ENCODE results near the gene GNPDA1. TPM values are rescaled to one million over a fixed set of nuclear protein-coding genes. Genes with fewer than 3 reads are reported as not detected.

The GNPDA1 gene
- polyA plus RNA-seq, 1 of the 3 experiments (the other 2 are of a cell fraction): 23.9 TPM

DNA sequence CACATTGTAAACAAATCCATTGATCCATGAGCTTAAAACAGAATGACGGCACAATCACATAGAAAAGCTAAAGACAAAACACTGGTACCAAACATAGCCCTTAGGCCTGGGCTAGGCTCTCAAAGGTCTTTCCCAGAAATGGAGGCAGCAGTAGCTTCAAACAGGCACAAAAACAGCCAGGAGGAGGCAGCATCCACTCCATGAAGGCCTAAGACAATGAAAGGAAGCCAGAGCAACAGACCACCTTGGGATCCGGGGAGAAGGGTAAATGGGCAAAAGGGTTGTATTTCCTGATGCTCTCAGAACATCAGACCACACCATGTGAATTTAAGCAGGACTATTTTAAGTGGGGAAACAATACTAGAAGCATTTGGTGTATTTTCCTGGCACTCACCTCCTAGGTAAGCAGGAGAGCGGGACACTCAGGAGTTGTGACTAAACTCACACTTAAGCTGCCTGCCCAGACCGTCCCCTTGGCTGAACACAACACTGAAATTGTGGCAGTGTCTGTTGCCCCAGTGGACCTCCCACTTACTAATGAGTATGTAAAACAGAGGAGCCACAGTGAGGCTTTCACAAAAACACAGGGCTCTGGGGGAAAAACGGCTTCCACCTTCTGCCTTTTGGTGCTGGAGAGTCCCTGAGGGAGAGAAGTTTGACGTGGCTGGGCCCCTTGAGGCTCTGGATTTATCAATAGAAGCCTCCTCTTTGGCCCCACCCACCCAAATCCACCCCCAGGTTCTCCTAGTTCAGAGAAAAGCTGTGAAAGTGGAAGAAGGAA, 11.9 kb downstream of the GNPDA1 start:
- Histone ChIP-seq H3K9me2 (no peaks in the 10 kb centered on the region), H4K20me1 (ENCODE audit: insufficient read depth) (no peaks in the 10 kb centered on the region), H3K36me3 (replicated peaks in 1 of 2; ENCODE audit: control insufficient read depth in 1 of 2, insufficient read depth in 2 of 2, low read length in 1 of 2) (peaks cover 33 to 64% of the 10 kb centered on the region in 2 experiments), H3K79me2 (ENCODE audit: insufficient read depth) (no peaks in the 10 kb centered on the region), H2AFZ (ENCODE audit: low read depth) (no peak overlapping the region), H3K9me3 (no peaks in the 10 kb centered on the region), H3K27me3 (ENCODE audit: insufficient read depth) (no peaks in the 10 kb centered on the region), H3F3A (replicated peaks; ENCODE audit: insufficient read depth) (peaks cover 7% of the 10 kb centered on the region), H3K27ac (ENCODE audit: low read depth in 2 of 2, low read length in 1 of 2) (peak overlapping the region in 1 of 2 experiments; percentile 20; a peak in 1 of 4 replicates), H3K4me3 (ENCODE audit: low read depth in 2 of 2, low read length in 1 of 2) (no peak overlapping the region), H3K9ac (no peak overlapping the region), H3K4me1 (ENCODE audit: control insufficient read depth in 1 of 2, insufficient read depth in 2 of 2, low read depth in 1 of 2, low read length in 1 of 2) (peaks cover 0 to 4% of the 10 kb centered on the region in 2 experiments; a peak in 1 of 4 replicates), H3K4me2 (no peak overlapping the region)
- no peak for DNase-seq
- CTCF ChIA-PET: interaction anchor here (0.7 to 3.7 kb wide), 8 partner anchors 9 to 146 kb away, joined by 3 to 34 read pairs (median 4); partner anchors contain the start of gene GNPDA1
- no peak for TF ChIP-seq TCF12 (IDR thresholded peaks at IDR 0.05)
- TF ChIP-seq, protein P1, sequence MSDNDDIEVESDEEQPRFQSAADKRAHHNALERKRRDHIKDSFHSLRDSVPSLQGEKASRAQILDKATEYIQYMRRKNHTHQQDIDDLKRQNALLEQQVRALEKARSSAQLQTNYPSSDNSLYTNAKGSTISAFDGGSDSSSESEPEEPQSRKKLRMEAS (IDR thresholded peaks at IDR 0.05; ENCODE audit: low read depth): no peak
- TF ChIP-seq, protein P2, sequence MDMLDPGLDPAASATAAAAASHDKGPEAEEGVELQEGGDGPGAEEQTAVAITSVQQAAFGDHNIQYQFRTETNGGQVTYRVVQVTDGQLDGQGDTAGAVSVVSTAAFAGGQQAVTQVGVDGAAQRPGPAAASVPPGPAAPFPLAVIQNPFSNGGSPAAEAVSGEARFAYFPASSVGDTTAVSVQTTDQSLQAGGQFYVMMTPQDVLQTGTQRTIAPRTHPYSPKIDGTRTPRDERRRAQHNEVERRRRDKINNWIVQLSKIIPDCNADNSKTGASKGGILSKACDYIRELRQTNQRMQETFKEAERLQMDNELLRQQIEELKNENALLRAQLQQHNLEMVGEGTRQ (IDR thresholded peaks at IDR 0.05; ENCODE audit: borderline replicate concordance, low read depth, low read length): no peak
- TF ChIP-seq RFX5 (IDR thresholded peaks at IDR 0.05; ENCODE audit: low read length): no peak
- TF ChIP-seq FOSL2 (IDR thresholded peaks at IDR 0.05; ENCODE audit: borderline replicate concordance, low read depth): no peak
- peak; percentile 43 for TF ChIP-seq RAD21 (IDR thresholded peaks at IDR 0.05; ENCODE audit: low read length)
- TF ChIP-seq RCOR1 (IDR thresholded peaks at IDR 0.05; ENCODE audit: low read length): no peak
- no peak for TF ChIP-seq PBX3 (IDR thresholded peaks at IDR 0.05)
- peak; percentile 50 for TF ChIP-seq CTCF (IDR thresholded peaks at IDR 0.05)
- 86% methylated on average over 6 of the region's 6 CpGs for WGBS (ENCODE audit: low lambda C conversion rate)
- POLR2A ChIA-PET: no interaction called here

DNA sequence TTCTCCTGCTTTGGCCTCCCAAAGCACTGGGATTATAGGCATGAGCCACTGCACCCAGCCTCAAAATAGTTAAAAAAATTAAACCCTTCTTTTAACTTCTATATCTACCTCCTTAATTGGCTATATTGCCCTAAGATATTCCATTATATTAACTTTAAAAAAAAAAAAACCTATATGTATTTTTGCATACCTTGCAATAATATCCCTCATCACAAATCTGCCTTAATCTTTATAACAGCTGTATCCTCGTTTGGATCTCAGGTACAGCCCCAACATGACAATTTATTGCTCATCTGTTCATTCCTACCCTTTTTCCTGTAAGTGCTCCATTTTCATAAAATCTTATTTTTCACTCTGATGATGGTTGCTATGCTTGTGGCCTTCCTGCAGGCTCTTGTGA, 12.7 kb downstream of the GNPDA1 start:
- Histone ChIP-seq H3K4me3 (ENCODE audit: low read depth in 2 of 2, low read length in 1 of 2) (no peak overlapping the region), H3K4me1 (ENCODE audit: control insufficient read depth in 1 of 2, insufficient read depth in 2 of 2, low read depth in 1 of 2, low read length in 1 of 2) (peaks cover 0 to 4% of the 10 kb centered on the region in 2 experiments; a peak in 1 of 4 replicates), H3K27me3 (ENCODE audit: insufficient read depth) (no peaks in the 10 kb centered on the region), H3K9me3 (no peaks in the 10 kb centered on the region), H3F3A (replicated peaks; ENCODE audit: insufficient read depth) (peaks cover 7% of the 10 kb centered on the region), H3K36me3 (replicated peaks in 1 of 2; ENCODE audit: control insufficient read depth in 1 of 2, insufficient read depth in 2 of 2, low read length in 1 of 2) (peaks cover 33 to 61% of the 10 kb centered on the region in 2 experiments), H2AFZ (ENCODE audit: low read depth) (no peak overlapping the region), H3K9me2 (no peaks in the 10 kb centered on the region), H3K4me2 (no peak overlapping the region), H4K20me1 (ENCODE audit: insufficient read depth) (no peaks in the 10 kb centered on the region), H3K79me2 (ENCODE audit: insufficient read depth) (no peaks in the 10 kb centered on the region), H3K27ac (ENCODE audit: low read depth in 2 of 2, low read length in 1 of 2) (no peak overlapping the region), H3K9ac (no peak overlapping the region)
- POLR2A ChIA-PET: no interaction called here
- 53% methylated on average over 1 of the region's 1 CpG for WGBS (ENCODE audit: low lambda C conversion rate)
- CTCF ChIA-PET: interaction anchor here (0.7 to 3.7 kb wide), 7 partner anchors 9 to 147 kb away, joined by 3 to 34 read pairs (median 5); partner anchors contain the start of gene GNPDA1
- no peak for DNase-seq
- no peak for TF ChIP-seq POLR2AphosphoS5 (IDR thresholded peaks at IDR 0.05; ENCODE audit: low read depth, low read length)
- no peak for TF ChIP-seq EZH2phosphoT487 (IDR thresholded peaks at IDR 0.05; ENCODE audit: borderline replicate concordance, low read depth)
- no peak for TF ChIP-seq ZBTB33 (IDR thresholded peaks at IDR 0.05; ENCODE audit: borderline replicate concordance, low read depth)
- no peak for TF ChIP-seq CTCF (IDR thresholded peaks at IDR 0.05)
- no peak for TF ChIP-seq GABPA (IDR thresholded peaks at IDR 0.05; ENCODE audit: low read depth)
- TF ChIP-seq, protein P2 (IDR thresholded peaks at IDR 0.05; ENCODE audit: borderline replicate concordance, low read depth, low read length): no peak
- no peak for TF ChIP-seq TEAD4 (IDR thresholded peaks at IDR 0.05; ENCODE audit: borderline replicate concordance, insufficient read depth)

Measured in SK-N-SH (cell line).